ENCODE data around the gene TEDDM1.

TEDDM1 gene

DNA sequence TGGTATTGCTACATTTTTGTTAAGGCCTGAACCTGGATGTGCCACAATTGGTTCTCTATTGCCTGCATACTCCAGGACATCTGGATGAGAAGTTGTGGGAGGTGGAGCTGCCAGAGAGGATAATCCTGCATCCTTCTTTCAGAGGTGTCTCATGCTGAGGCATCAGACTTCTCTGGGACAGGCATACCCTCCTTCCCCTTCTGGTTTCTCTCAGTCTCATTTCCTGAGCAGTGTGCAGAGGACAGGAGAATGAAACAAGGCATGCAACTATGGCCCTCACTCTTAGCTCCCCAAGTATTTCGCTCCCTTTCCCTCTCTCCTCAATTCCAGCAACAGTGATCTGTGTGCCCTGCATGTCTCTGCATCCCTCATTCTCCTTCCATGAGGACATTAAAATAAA, 41.9 kb upstream of the TEDDM1 start:
- no peak for DNase-seq (ENCODE audit: extremely low read depth, insufficient read length)
- Histone ChIP-seq H3K4me3 (replicated peaks; ENCODE audit: low read depth, low read length) (no peak overlapping the region), H3K27me3 (replicated peaks; ENCODE audit: control insufficient read depth, insufficient read depth, low read length) (no peaks in the 10 kb centered on the region), H3K36me3 (ENCODE audit: control insufficient read depth, insufficient read depth, low read length) (no peaks in the 10 kb centered on the region)
- TF ChIP-seq CTCF (IDR thresholded peaks at IDR 0.05; ENCODE audit: insufficient read depth, low read length, poor library complexity, severe bottlenecking), result no peak

DNA sequence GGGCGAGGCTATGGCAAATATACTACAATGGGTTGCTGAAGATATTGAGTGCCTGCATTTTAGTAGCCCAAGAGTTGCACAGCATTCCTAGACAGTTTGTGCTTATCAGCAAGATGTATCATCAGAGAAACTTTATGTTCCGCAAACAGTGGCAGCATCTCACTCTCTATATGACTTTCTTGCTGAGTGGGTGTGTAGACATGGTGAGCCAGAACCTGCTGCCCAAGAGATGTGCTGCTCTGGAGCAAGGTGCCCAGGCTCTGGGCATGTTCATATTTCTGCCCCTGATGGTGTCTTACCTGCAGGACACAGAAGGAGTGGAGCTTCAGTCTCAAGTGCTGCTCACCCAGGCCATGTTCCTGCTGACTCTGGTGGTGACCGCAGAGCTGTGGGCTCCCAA, 41.3 kb upstream of the TEDDM1 start:
- H3K27me3 ChIP-seq (replicated peaks; ENCODE audit: control insufficient read depth, insufficient read depth, low read length), result no peaks in the 10 kb centered on the region
- H3K36me3 ChIP-seq (ENCODE audit: control insufficient read depth, insufficient read depth, low read length), result no peaks in the 10 kb centered on the region
- peak; percentile 15 for DNase-seq (ENCODE audit: extremely low read depth, insufficient read length)
- no peak overlapping the region for H3K4me3 ChIP-seq (replicated peaks; ENCODE audit: low read depth, low read length)
- no peak for TF ChIP-seq CTCF (IDR thresholded peaks at IDR 0.05; ENCODE audit: insufficient read depth, low read length, poor library complexity, severe bottlenecking)

- no peak overlapping the region for H3K4me3 ChIP-seq (replicated peaks; ENCODE audit: low read depth, low read length)
- H3K36me3 ChIP-seq (ENCODE audit: control insufficient read depth, insufficient read depth, low read length), result no peaks in the 10 kb centered on the region
- H3K27me3 ChIP-seq (replicated peaks; ENCODE audit: control insufficient read depth, insufficient read depth, low read length), result no peaks in the 10 kb centered on the region
- no peak for DNase-seq (ENCODE audit: extremely low read depth, insufficient read length)
- TF ChIP-seq CTCF (IDR thresholded peaks at IDR 0.05; ENCODE audit: insufficient read depth, low read length, poor library complexity, severe bottlenecking), result no peak
These were observed 37.9 kb upstream of the TEDDM1 start for GRCh38 chr1:182438326-182438725.

DNA sequence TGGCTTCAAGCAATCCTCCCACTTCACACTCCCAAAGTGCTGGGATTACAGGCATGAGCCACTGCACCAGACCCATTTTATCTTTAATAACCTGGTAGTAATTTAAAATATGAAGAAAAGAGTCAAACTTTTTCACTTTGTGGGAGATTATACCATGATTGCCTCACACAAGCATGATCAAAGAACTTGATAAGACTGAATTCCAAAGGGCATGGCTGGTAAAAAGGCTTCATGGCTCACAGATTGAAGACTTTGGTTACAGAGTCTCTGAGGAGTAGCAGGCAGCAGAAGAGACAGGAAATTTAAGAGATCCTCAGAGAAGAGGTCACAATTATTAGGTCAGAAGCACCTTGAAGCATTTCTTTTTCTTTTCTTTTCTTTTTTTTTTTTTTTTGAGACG, 33.1 kb upstream of the TEDDM1 start:
- no peaks in the 10 kb centered on the region for H3K36me3 ChIP-seq (ENCODE audit: control insufficient read depth, insufficient read depth, low read length)
- DNase-seq (ENCODE audit: extremely low read depth, insufficient read length), result no peak
- TF ChIP-seq CTCF (IDR thresholded peaks at IDR 0.05; ENCODE audit: insufficient read depth, low read length, poor library complexity, severe bottlenecking), result no peak
- H3K27me3 ChIP-seq (replicated peaks; ENCODE audit: control insufficient read depth, insufficient read depth, low read length), result no peaks in the 10 kb centered on the region
- H3K4me3 ChIP-seq (replicated peaks; ENCODE audit: low read depth, low read length), result no peak overlapping the region

GRCh38 chr1:182431278-182431677, 30.8 kb upstream of the TEDDM1 start:
- H3K4me3 ChIP-seq (replicated peaks; ENCODE audit: low read depth, low read length), result no peak overlapping the region
- H3K27me3 ChIP-seq (replicated peaks; ENCODE audit: control insufficient read depth, insufficient read depth, low read length), result no peaks in the 10 kb centered on the region
- no peak for DNase-seq (ENCODE audit: extremely low read depth, insufficient read length)
- TF ChIP-seq CTCF (IDR thresholded peaks at IDR 0.05; ENCODE audit: insufficient read depth, low read length, poor library complexity, severe bottlenecking), result no peak
- H3K36me3 ChIP-seq (ENCODE audit: control insufficient read depth, insufficient read depth, low read length), result no peaks in the 10 kb centered on the region
